Cortex of kidney (tissue), 1 donor: ENCODE results near the gene GALNT11.

Experiments
- DNase-seq: peaks from one replicate; lab custom pipeline; 2025; lab: John Stamatoyannopoulos, UW

The GALNT11 gene

GRCh38 chr7:152148706-152149105 is 123.2 kb downstream of the GALNT11 start:
- no peak for DNase-seq

DNA sequence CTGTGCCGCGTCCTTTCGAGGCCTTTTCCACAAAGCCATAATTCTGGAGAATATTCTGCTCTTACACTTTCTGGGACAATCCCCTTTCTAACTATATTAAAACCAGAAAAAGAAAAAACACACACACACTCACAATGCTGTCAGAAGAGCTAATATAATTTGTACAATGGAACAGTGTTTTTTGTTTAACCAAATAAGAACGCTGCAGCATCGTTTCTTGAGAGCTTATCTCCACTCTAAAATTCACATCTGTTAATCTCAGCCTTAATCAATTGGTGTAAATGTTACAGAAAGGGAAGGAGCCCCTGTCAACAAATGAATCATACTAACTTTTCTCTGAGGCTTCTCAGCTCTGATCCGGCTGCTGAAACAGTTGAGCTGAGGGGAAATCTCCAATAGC is 123.9 kb downstream of the GALNT11 start:
- no peak for DNase-seq

- DNase-seq = no peak
Observed at GRCh38 chr7:152152267-152152666, 126.8 kb downstream of the GALNT11 start.

DNA sequence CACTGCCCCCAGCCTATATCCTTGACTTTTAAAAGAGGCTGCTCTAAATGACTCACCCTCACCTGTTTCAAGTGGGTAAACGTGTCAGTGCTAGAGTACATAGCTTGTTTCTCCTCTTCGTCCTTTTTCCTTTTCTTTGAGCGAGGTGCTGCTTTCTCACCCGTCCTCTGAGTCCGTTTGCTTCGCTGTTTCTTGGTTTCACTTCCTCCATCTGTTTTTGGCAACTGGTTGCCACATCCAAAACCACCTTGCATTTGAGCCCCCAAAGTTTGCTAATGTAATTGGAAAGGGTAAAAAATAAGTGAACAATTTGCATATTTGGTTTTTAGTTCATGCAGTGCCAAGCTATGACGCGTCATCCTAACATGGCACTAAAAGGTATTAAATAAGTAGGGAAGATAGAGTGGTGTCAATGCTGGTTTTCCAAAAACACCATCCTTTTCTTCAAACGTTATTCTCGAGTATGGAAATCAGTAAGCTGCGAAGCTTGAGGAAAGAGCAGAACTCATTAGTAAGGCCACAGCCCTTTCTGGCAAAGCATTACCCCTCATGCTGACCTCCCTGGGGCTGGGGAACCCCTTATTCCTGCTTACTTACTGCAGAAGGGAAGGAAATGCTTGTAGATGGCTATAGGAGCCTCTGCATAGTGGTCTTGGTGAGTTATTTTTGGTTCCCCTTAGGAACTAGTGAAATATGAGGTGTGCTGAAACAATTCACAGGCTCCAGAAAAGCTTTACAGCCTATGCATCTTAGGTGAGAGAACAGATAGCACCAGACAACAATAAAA is 133.5 kb downstream of the GALNT11 start:
- DNase-seq = no peak

GRCh38 chr7:152161171-152161570 is 135.7 kb downstream of the GALNT11 start:
- DNase-seq = no peak

GRCh38 chr7:152162287-152162686 is 136.8 kb downstream of the GALNT11 start:
- no peak for DNase-seq
